SK-N-MC (cell line): Measurements from ENCODE around the gene EPHA5.

Experiments used
- EZH2 ChIP-seq: fragments of 200-600 bp; sonication (generic); IDR thresholded peaks from one replicate; pipeline ENCODE4 v1.6.1; 2017; ENCODE audit warnings: antibody characterized with exemption
- POLR2AphosphoS5 ChIP-seq: IDR thresholded peaks from 2 replicates; pipeline ENCODE4 v1.6.1; 2012; ENCODE audit warnings: mild to moderate bottlenecking, low read depth, low read length, borderline replicate concordance

DNA sequence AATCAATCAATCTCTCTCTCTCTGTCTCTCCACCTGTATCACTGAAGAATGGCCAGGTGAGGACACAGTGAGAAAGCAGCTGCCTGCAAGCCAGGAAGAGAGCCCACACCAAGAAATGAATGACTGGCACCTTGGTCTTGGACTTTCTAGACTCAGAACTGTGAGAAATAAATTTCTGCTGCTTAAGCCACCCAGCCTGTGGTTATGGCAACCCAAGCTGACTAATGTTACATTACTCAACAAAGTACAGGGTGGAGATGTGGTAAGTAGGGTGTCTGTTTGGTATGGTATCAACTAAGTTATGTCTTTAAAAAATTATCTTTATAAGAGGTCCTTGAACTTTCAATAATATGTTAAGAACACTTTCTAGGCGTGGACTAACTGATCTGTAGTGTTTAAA is 159.3 kb downstream of the EPHA5 start:
- no peak for TF ChIP-seq POLR2AphosphoS5
- no peak for TF ChIP-seq EZH2
